Measurements from ENCODE around the gene MUCL3.
"Not testable (repeated sequence)": the region's sequence is repeated elsewhere in the genome, so short reads cannot be mapped to it uniquely, and the experiment has no call there.

MUCL3 gene

DNA sequence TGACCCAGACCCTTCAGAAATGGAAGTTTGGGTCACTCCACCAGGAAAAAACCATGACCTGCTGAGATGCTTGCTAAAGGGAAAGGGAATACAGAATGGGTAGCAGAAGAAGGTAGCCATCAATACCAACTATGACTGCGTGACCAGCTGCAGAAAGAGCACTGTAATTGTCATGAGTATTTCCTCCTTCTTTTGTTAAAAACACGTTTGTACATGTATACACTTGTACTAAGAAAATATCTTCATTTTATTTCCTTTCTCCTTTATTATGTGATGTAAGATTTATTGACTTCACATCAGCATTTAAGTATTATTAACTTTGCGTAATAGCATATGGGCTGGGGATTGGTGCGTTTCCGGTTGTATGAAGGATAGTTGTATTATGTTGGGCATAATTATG, 30.2 kb downstream of the MUCL3 start:
- no peak for DNase-seq
- intact Hi-C loops (cut with DNase I): no loop called here

- no peak for DNase-seq
- intact Hi-C loops (cut with DNase I): no loop called here
Observed at GRCh38 chr6:30972816-30973215, 32.0 kb downstream of the MUCL3 start.

- DNase-seq: no peak
- intact Hi-C loops (cut with DNase I): no loop called here
Observed at GRCh38 chr6:30974490-30975252, 33.9 kb downstream of the MUCL3 start.

- no peak for DNase-seq
- intact Hi-C loops (cut with DNase I): no loop called here
Observed at GRCh38 chr6:30979141-30979540, 38.4 kb downstream of the MUCL3 start.

- intact Hi-C loops (cut with DNase I): no loop called here
- DNase-seq: no peak
Observed at GRCh38 chr6:30979690-30980089, 38.9 kb downstream of the MUCL3 start.

DNA sequence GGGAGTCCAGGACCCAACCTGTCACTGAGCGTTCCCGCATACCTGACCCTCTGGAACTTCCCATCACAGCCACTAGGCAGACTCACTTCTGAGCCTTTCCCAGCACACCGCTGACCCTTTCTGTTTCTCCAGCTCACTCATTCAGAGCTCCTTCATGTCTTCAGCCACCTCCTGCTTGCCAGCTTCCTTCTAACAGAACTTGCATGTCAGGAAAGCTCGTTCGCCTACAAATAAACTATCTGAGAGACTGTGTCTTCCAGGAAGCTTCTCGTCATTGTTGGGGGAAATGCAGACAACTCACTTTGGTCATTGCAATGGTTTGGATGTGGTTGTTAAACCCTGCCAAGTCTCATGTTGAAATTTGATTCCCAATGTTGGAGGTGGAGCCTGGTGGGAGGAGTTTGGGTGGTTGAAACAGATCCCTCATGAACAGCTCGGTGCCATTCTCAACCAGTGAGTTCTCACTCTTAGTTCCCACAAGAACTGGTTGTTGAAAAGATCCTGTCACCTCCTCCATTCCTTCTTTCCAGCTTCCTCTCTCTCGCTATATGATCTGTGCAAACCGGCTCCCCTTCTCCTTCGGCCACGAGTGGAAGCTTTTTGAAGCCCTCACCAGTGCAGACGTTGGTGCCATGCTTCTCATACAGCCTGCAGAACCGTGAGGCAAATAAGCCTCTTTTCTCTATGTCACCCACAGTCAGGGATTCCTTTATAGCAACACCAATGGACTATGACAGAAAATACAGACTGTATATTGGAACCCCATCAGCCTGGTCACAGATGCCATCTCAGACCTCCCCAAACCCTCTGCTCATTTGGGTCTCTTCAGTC, 41.4 kb downstream of the MUCL3 start:
- no peak for DNase-seq
- intact Hi-C loops (cut with DNase I): no loop called here

DNA sequence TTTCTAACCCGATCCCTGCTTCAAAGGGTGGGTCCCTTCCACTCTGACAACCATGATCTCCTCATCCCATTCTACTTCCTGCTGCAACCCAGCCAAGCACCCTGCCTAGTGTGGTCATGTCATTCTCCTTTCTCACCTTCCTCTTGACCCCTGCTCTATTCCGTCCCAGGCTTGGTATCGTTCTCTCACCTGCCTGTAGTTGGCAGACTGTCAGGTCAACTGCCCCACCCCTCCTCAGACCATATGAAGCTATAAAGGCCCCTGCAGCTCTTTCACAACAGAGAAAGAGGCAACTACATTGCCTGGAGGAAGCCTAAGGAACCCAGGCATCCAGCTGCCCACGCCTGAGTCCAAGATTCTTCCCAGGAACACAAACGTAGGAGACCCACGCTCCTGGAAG, 42.7 kb downstream of the MUCL3 start, which contains the start of gene MUC21:
Gene MUC21 (plus strand): TSS at position 280 of the 400 bp plus-strand sequence. CDS start 241 bp downstream, outside the sequence.
- intact Hi-C loops (cut with DNase I): no loop called here

DNA sequence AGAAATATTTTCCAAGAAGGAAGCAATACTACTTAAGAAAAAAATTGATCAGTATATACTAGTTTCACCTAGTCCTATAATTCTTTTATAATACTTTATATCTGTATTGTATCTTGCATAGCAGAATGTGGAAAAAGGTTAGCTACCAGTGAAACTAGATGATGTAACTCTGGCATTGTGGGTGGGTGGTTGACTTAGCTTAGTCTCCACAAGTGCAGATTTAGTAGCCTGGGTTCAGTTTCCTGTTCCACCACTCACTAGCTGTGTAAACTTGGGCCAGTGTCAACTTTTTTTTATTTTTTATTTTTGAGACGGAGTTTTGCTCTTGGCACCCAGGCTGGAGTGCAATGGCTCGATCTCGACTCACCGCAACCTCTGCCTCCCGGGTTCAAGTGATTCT, 44.7 kb downstream of the MUCL3 start:
- DNase-seq: no peak

More for the DNA sequence above, 42.7 kb downstream of the MUCL3 start, which contains the start of gene MUC21:
- no peak for DNase-seq

DNA sequence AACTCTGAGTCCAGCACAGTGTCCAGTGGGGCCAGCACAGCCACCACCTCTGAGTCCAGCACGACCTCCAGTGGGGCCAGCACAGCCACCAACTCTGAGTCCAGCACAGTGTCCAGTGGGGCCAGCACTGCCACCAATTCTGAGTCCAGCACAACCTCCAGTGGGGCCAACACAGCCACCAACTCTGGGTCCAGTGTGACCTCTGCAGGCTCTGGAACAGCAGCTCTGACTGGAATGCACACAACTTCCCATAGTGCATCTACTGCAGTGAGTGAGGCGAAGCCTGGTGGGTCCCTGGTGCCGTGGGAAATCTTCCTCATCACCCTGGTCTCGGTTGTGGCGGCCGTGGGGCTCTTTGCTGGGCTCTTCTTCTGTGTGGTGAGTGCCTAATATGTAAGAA, 46.5 kb downstream of the MUCL3 start:
- intact Hi-C loops (cut with DNase I): no loop called here
- DNase-seq: no peak

More for the DNA sequence above, 44.7 kb downstream of the MUCL3 start:
- intact Hi-C loops (cut with DNase I): no loop called here

- intact Hi-C loops (cut with DNase I): no loop called here
- no peak for DNase-seq
Observed at GRCh38 chr6:30988209-30988825, 47.5 kb downstream of the MUCL3 start.

GRCh38 chr6:30990422-30991086, 49.8 kb downstream of the MUCL3 start:
- intact Hi-C loops (cut with DNase I): no loop called here
- no peak for DNase-seq

- intact Hi-C loops (cut with DNase I): no loop called here
- DNase-seq: no peak
Observed at GRCh38 chr6:30991891-30992290, 51.1 kb downstream of the MUCL3 start.

DNA sequence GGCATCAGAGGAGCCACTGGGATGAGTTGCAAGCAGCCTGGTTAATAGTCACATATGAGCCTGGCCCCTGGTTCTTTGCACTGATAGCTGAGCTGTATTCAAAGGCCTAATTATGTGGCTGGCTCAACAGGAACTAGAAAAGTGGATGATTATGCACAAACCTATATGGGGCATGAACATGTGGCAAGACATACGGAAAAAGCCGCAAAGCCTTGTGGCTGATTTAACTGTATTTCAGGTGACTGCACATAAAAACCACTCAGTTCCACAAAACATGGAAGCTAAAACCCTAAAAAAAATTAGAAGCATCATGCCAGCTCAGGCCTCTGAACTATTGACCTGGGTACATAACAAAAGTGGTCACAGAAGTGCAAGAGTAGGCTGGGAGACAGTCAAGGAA, 56.5 kb downstream of the MUCL3 start:
- intact Hi-C loops (cut with DNase I): no loop called here
- DNase-seq: no peak

- DNase-seq: no peak
- intact Hi-C loops (cut with DNase I): no loop called here
Observed at GRCh38 chr6:30998785-30999184, 58.0 kb downstream of the MUCL3 start.

DNA sequence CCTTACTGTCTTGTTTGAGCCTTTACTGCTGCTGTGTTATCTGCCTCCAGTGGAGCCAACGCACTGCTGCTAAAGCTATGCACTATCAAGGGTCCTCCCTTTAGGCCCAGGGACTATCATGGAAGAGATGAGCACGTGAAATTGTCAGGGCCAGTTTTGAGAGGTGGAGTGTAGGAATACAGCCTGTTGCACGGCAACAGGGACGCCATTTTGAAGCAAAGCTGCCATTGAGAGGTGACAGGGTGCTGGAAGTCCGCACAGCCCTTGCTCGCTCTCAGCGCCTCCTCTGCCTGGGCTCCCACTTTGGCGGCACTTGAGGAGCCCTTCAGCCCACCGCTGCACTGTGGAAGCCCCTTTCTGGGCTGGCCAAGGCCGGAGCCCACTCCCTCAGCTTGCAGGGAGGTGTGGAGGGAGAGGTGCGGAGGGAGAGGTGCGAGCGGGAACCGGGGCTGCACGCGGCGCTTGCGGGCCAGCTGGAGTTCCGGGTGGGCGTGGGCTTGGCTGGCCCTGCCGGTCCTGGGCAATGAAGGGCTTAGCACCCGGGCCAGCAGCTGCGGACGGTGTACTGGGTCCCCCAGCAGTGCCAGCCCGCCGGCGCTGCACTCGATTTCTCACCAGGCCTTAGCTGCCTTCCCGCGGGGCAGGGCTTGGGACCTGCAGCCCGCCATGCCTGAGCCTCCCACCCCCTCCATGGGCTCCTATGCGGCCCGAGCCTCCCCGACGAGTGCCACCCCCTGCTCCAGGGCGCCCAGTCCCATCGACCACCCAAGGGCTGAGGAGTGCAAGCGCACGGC, 59.5 kb downstream of the MUCL3 start:
- DNase-seq; intact Hi-C loops (cut with DNase I): not testable (repeated sequence)

GRCh38 chr6:31001281-31001888, 60.6 kb downstream of the MUCL3 start:
- intact Hi-C loops (cut with DNase I): no loop called here
- DNase-seq: no peak

DNA sequence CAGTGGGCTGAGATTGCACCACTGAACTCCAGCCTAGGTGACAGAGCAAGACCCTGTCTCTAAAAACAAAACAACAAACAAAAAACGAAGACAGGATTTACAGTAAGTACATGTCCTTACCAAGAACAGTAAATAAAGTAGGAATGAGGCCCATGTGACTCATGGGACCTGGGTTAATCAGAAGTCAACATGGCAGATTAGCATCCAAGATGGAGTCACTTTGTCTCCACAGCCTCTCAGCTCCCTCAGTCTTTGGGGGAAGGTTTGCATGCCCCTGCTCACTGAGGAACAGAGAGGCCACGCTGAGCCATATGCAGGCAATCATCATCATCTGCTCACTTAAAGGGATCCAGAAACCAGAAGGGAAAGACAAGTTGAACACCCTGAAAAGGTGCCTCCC, 61.7 kb downstream of the MUCL3 start:
- intact Hi-C loops (cut with DNase I): no loop called here

More for the DNA sequence above, 61.7 kb downstream of the MUCL3 start:
- no peak for DNase-seq

Data from posterior cingulate gyrus (tissue), 11 donors.